HG03354 (cell line): ENCODE measurements around the gene C12orf57.
"Not testable (repeated sequence)": the region's sequence is repeated elsewhere in the genome, so short reads cannot be mapped to it uniquely, and the experiment has no call there.

Experiments used
- ATAC-seq: cut with Tn5 transposase; IDR thresholded peaks from one replicate; pipeline ENCODE4 v1.9.1; 2021; ENCODE audit warnings: mild to moderate bottlenecking; ENCODE audit not compliant: unreplicated experiment, poor library complexity, severe bottlenecking

The C12orf57 gene

GRCh38 chr12:6943722-6944380, at the start of gene C12orf57, which contains the start of gene RNU7-1:
Gene C12orf57 (plus strand): TSS chr12:6944022. CDS start chr12:6944122, 100 bp downstream.
Gene RNU7-1 (plus strand): TSS chr12:6943816.
- ATAC-seq = peak; percentile 46

- ATAC-seq = no peak
Observed at GRCh38 chr12:6894321-6894720, 49.5 kb upstream of the C12orf57 start.

- ATAC-seq = no peak
Observed at GRCh38 chr12:6896846-6897435, 46.9 kb upstream of the C12orf57 start.

GRCh38 chr12:6899427-6899826, 44.4 kb upstream of the C12orf57 start:
- no peak for ATAC-seq

GRCh38 chr12:6899837-6900519, 43.8 kb upstream of the C12orf57 start:
- ATAC-seq = no peak

GRCh38 chr12:6902448-6902847, 41.4 kb upstream of the C12orf57 start:
- no peak for ATAC-seq

GRCh38 chr12:6903722-6904121, 40.1 kb upstream of the C12orf57 start:
- no peak for ATAC-seq

GRCh38 chr12:6904280-6905276, 39.2 kb upstream of the C12orf57 start, which contains the start of gene LRRC23:
Gene LRRC23 (plus strand): TSS chr12:6904822. CDS start chr12:6905634, 812 bp downstream.
- ATAC-seq = peak; percentile 96

GRCh38 chr12:6905414-6906040, 38.3 kb upstream of the C12orf57 start:
- no peak for ATAC-seq

GRCh38 chr12:6908141-6908540, 35.7 kb upstream of the C12orf57 start:
- not testable (repeated sequence) for ATAC-seq

GRCh38 chr12:6909421-6910145, 34.2 kb upstream of the C12orf57 start:
- ATAC-seq = no peak

GRCh38 chr12:6912164-6912935, 31.5 kb upstream of the C12orf57 start:
- ATAC-seq = no peak

- ATAC-seq = peak; percentile 83
Observed at GRCh38 chr12:6914246-6914946, 29.4 kb upstream of the C12orf57 start, which contains the start of gene ENO2. Gene ENO2 (plus strand): TSS chr12:6914580. CDS start chr12:6915833, 1,253 bp downstream.

- ATAC-seq = peak; percentile 23
Observed at GRCh38 chr12:6914947-6915788, 28.7 kb upstream of the C12orf57 start.

GRCh38 chr12:6915789-6916285, 28.0 kb upstream of the C12orf57 start:
- no peak for ATAC-seq
